ENCODE results near the gene MARK1.

Gene MARK1

GRCh38 chr1:220692436-220693228 is 164.7 kb downstream of the MARK1 start:
- no peak for DNase-seq

GRCh38 chr1:220694866-220695382 is 167.0 kb downstream of the MARK1 start:
- DNase-seq: no peak

GRCh38 chr1:220695426-220695825 is 167.5 kb downstream of the MARK1 start:
- DNase-seq: no peak

GRCh38 chr1:220696226-220696862 is 168.4 kb downstream of the MARK1 start:
- no peak for DNase-seq

- DNase-seq: no peak
Observed at GRCh38 chr1:220696863-220697231, 168.9 kb downstream of the MARK1 start.

GRCh38 chr1:220697326-220697725 is 169.4 kb downstream of the MARK1 start:
- DNase-seq: no peak

- DNase-seq: no peak
Observed at GRCh38 chr1:220698607-220699016, 170.7 kb downstream of the MARK1 start.

- no peak for DNase-seq
Observed at GRCh38 chr1:220699044-220699443, 171.1 kb downstream of the MARK1 start.

GRCh38 chr1:220700556-220701179 is 172.7 kb downstream of the MARK1 start:
- no peak for DNase-seq

GRCh38 chr1:220701974-220702373 is 174.0 kb downstream of the MARK1 start:
- DNase-seq: no peak

GRCh38 chr1:220702733-220703270 is 174.9 kb downstream of the MARK1 start:
- no peak for DNase-seq

GRCh38 chr1:220703305-220703704 is 175.4 kb downstream of the MARK1 start:
- DNase-seq: no peak

GRCh38 chr1:220705782-220706181 is 177.8 kb downstream of the MARK1 start:
- no peak for DNase-seq

GRCh38 chr1:220706480-220706879 is 178.5 kb downstream of the MARK1 start:
- DNase-seq: no peak

GRCh38 chr1:220707160-220707559 is 179.2 kb downstream of the MARK1 start:
- no peak for DNase-seq

- DNase-seq: no peak
Observed at GRCh38 chr1:220708244-220708643, 180.3 kb downstream of the MARK1 start.

- DNase-seq: no peak
Observed at GRCh38 chr1:220708936-220709801, 181.2 kb downstream of the MARK1 start.

- no peak for DNase-seq
Observed at GRCh38 chr1:220710333-220710732, 182.4 kb downstream of the MARK1 start.

- no peak for DNase-seq
Observed at GRCh38 chr1:220711056-220711809, 183.3 kb downstream of the MARK1 start.
